Skeletal muscle tissue (tissue), 4 donors: ENCODE measurements around the gene ANKDD1B. TPM values are rescaled to one million over a fixed set of nuclear protein-coding genes. Genes with fewer than 3 reads are reported as not detected.

ENCODE experiments used
- H3K27ac ChIP-seq: one replicate; pipeline ENCODE4 v1.7.0; 2013; ENCODE audit warnings: mild to moderate bottlenecking, low read depth, low read length, inconsistent platforms
- H3K27me3 ChIP-seq, 3 donors: one replicate each; pipeline ENCODE4 v1.7.0; 2013; ENCODE audit warnings: low read length in 3 of 3; ENCODE audit not compliant: control insufficient read depth in 3 of 3, insufficient read depth in 3 of 3
- H3K36me3 ChIP-seq, 3 donors: one replicate each; pipeline ENCODE4 v1.7.0; 2013; ENCODE audit warnings: low read length in 3 of 3; ENCODE audit not compliant: control insufficient read depth in 3 of 3, insufficient read depth in 3 of 3
- H3K4me1 ChIP-seq, 3 donors: one replicate each; pipeline ENCODE4 v1.7.0; 2013; ENCODE audit warnings: low read length in 3 of 3, mild to moderate bottlenecking in 3 of 3; ENCODE audit not compliant: control insufficient read depth in 3 of 3, insufficient read depth in 3 of 3
- H3K4me3 ChIP-seq, 3 donors: one replicate each; pipeline ENCODE4 v1.7.0; 2013; ENCODE audit warnings: low read length in 3 of 3
- H3K9ac ChIP-seq, 3 donors: one replicate each; pipeline ENCODE4 v1.7.0; 2013; ENCODE audit warnings: low read length in 3 of 3, mild to moderate bottlenecking in 3 of 3, moderate library complexity in 2 of 3, low read depth in 1 of 3
- H3K9me3 ChIP-seq, 3 donors: one replicate each; pipeline ENCODE4 v1.7.0; 2013; ENCODE audit warnings: low read length in 3 of 3; ENCODE audit not compliant: control insufficient read depth in 3 of 3
- total RNA-seq: library from RNA; depleted of rRNA; stranded (reverse); fragments of >200 nt; gene quantifications from one replicate; pipeline ENCODE4 v1.2.3, GENCODE V29; 2014
- donor health status: Osteomylitis.

Gene ANKDD1B
- total RNA-seq, 1 donor from 2014 or later, result 3.7 TPM

DNA sequence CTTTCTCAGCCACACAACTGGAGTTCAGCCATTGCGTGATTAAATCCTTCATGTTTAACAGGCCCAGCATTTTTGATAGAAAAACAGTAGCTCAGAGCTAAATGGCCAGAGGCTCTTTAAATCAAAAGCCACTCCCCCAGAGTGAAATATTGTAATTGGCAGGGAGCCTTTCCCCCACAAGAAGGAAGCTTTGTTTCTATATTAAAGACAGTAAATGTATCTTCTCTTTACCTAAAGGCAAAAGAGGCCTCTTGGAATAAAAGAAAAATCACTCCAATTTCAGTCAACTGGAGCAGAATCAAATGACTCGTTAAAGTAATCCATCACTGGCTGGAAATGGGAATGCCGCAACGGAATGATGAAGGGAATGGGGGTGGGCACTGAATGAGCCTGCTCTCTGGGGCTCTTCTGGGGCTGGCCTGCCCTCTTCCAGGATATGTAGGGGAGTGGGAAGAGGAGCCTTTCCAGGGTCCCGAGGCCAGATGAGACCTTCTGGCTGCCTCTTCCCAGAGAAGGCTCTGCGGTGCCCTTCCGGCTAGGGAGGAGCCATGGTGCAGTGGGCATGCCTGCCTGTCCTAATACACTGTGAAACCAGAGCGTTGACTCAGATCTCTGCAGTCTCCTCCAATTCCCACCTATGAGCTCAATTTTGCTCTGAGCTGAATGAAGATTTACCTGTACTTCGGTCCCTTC, 45.2 kb downstream of the ANKDD1B start:
- peaks cover 0 to 2% (median 0%) of the 10 kb centered on the region in 3 donors for H3K27me3 ChIP-seq
- no peaks in the 10 kb centered on the region for H3K36me3 ChIP-seq
- H3K4me3 ChIP-seq, result peak overlapping the region; percentile 43 to 78 (median 68)
- H3K27ac ChIP-seq, result no peak overlapping the region
- H3K4me1 ChIP-seq, result no peaks in the 10 kb centered on the region
- peak overlapping the region; percentile 53 to 65 (median 61) for H3K9ac ChIP-seq
- H3K9me3 ChIP-seq, result no peaks in the 10 kb centered on the region

DNA sequence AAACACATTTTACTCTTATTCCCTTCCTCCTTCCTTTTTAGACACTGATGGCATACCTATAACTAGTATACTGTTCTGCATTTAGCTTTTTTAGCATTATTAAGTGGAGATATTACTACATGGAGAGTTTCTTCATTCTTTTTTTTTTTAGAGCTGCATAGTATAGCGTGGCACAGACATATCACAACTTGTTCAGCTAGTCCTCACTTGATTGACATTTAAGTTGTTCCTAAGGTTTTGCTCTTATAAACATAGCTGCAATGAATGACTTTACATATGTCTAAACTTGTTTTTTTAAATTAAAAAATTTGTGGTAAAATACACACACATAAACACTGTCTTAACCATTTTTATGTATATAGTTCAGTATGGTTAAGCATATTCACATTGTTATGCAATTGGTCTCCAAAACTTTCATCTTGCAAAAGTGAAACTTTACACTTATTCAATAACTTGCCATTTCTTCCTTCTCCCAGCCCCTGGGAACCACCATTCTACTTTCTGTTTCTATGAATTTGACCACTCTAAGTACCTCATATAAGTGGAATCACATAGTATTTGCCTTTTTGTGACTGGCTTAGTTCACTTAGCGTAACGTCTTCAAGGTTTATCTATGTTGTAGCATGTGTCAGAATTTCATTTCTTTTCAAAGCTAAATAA, 48.7 kb downstream of the ANKDD1B start:
- no peaks in the 10 kb centered on the region for H3K36me3 ChIP-seq
- H3K27ac ChIP-seq, result no peak overlapping the region
- no peaks in the 10 kb centered on the region for H3K9me3 ChIP-seq
- H3K4me1 ChIP-seq, result no peaks in the 10 kb centered on the region
- no peak overlapping the region for H3K9ac ChIP-seq
- no peaks in the 10 kb centered on the region for H3K27me3 ChIP-seq
- no peak overlapping the region for H3K4me3 ChIP-seq

DNA sequence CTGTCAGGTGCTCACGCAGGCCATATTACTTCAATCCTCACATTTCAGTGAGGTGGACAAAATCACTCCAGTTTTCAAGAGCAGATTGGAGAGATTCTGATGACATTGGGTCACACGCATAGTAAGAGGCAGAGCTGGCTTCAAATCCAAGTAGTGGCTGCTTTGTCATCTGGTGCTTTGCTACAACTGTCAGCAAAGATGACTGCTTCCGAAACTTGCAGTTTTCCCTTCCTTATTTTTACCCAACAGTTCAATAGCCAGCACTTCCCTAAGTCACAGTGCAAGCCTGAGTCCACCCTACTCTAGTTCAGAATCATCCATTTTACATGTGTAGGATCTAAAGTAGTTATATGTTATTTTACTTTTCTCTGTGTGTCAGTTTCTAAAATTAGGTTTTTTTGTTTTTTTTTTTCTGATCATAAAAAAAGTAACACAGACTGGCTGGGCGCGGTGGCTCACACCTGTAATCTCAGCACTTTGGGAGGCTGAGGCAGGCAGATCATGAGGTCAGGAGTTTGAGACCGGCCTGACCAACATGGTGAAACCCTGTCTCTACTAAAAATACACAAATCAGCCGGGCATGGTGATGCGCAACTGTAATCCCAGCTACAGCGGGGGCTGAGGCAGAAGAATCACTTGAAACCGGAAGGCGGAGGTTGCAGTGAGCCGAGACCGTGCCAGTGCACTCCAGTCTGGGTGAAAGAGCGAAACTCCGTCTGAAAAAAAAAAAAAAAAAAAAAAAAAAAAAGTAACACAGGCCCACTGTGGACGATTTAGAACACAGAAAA, 49.6 kb downstream of the ANKDD1B start:
- Histone ChIP-seq H3K27ac (no peak overlapping the region), H3K4me1 (no peaks in the 10 kb centered on the region)

DNA sequence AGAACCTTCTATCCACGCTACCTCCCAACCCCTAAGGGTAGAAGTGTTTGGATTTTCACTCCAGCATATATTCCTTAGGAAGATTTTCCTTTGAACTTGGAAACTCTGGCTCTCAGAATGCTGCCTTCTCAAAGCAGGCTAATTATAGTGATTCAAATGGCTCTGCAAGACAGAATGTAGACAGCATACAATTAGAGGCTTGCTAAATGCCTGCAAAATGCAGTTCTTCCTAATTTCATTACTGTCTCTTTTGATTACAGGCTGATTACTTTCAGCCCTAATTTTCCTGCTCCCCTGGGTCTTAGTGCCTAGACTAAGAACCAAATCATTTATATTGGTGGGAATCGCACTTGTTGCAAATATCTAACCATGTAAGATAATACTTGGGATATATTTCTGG, 50.8 kb downstream of the ANKDD1B start:
- Histone ChIP-seq H3K9ac (no peak overlapping the region), H3K27me3 (no peaks in the 10 kb centered on the region), H3K4me1 (no peaks in the 10 kb centered on the region), H3K4me3 (no peak overlapping the region), H3K36me3 (no peaks in the 10 kb centered on the region), H3K27ac (no peak overlapping the region), H3K9me3 (no peaks in the 10 kb centered on the region)

More for the DNA sequence above, 49.6 kb downstream of the ANKDD1B start:
- no peaks in the 10 kb centered on the region for H3K36me3 ChIP-seq
- H3K4me3 ChIP-seq, result no peak overlapping the region
- H3K9ac ChIP-seq, result no peak overlapping the region
- no peaks in the 10 kb centered on the region for H3K9me3 ChIP-seq
- no peaks in the 10 kb centered on the region for H3K27me3 ChIP-seq

DNA sequence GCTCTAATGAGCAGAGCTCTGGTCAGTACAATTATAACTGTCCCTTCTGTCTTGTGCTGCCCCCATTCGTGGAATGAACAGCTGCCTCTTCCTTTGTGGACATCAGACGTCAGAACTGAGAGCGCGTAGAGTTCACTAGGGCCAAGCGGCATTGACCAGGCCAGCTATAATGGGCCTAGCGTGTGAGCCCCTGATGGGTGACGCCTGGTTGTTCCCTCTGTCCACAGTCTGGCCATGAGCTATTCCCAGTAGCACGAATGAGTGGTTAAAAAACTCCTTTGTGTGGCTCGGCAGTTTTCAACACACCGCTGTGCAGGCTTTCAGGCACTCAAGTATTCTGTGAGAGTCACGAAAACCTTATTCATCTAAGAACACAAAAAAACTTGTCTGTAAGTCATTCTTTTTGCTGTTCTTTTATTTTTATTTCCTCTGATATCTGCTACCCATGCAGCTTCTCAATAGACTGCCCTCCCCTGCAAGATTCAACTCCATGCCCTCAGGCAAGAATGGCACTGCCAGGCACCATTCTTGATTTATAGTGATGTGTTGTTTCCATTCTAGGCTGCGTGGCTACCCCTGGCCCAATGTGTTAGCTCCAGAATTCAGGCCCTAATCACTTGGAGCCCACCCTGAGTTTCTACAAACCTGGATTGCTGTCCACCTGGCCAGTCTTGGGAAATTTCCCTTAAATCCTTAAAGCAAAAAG, 52.5 kb downstream of the ANKDD1B start:
- H3K27me3 ChIP-seq, result no peaks in the 10 kb centered on the region
- peaks cover 0 to under 1% (median 0%) of the 10 kb centered on the region in 3 donors for H3K4me1 ChIP-seq
- H3K27ac ChIP-seq, result no peak overlapping the region
- no peaks in the 10 kb centered on the region for H3K9me3 ChIP-seq
- H3K9ac ChIP-seq, result no peak overlapping the region
- no peak overlapping the region for H3K4me3 ChIP-seq
- H3K36me3 ChIP-seq, result no peaks in the 10 kb centered on the region

DNA sequence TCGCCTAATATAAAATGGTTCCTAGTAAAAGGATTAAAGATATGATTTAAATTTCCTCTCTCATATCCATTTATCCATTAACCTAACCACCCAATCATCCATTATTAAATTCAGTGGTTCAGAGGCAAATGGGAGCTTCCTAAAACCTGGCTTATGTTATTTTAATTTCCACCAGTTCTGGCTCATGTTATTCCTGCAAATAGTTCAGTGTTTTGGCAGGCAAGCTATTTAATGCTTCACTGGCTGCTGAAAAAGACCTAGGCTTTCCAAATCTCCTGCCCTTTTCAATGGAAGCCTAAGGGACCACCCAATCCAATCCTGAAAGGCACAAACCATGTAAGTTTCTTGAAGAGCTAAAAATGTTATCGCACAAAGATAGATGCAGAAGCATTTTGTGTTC, 53.7 kb downstream of the ANKDD1B start:
- Histone ChIP-seq H3K9me3 (no peaks in the 10 kb centered on the region), H3K36me3 (no peaks in the 10 kb centered on the region), H3K27me3 (no peaks in the 10 kb centered on the region), H3K27ac (no peak overlapping the region), H3K4me3 (no peak overlapping the region), H3K4me1 (peaks cover 0 to 3% (median 0%) of the 10 kb centered on the region in 3 donors), H3K9ac (no peak overlapping the region)

DNA sequence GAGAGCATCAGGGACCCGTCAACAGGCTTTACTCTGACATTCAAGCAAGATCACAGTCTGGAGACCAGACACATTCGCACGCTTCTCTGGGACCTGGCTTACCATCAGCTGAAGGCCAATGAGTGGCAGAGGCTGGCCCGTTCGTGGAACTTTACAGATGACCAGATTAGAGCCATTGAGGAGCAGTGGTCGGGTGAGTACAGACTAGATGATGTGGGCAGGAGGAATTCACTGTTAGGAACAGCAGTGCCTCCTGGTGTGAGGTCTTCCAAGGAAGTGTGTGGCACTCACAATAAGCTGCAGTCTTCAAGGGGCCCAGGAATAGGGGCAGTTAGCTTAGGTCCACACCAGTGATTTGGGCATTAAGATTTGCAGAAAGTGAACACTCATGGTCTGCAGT, 55.5 kb downstream of the ANKDD1B start:
- H3K27ac ChIP-seq, result no peak overlapping the region
- no peak overlapping the region for H3K9ac ChIP-seq
- H3K27me3 ChIP-seq, result no peaks in the 10 kb centered on the region
- H3K4me3 ChIP-seq, result no peak overlapping the region
- peaks cover 0 to 3% (median 0%) of the 10 kb centered on the region in 3 donors for H3K4me1 ChIP-seq
- H3K9me3 ChIP-seq, result no peaks in the 10 kb centered on the region
- H3K36me3 ChIP-seq, result no peaks in the 10 kb centered on the region

DNA sequence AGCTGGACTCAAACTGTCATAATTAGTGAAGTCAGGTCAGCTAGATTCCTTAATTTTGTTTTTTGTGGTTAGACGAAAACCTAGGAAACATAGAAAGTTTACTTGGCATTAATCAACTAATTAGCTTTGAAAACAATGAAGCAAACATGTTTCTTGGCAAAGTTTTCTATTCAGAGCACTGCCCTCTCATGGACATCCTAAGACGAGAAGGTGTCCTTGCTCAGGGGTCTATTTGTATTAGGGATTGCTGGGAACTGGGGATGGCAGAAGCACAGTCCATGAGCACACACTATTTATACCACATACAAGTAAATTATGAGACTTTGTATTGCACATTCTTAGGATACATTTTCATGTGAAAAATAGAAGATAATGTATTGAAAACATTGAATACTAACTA, 56.3 kb downstream of the ANKDD1B start:
- H3K9ac ChIP-seq, result no peak overlapping the region
- no peaks in the 10 kb centered on the region for H3K27me3 ChIP-seq
- no peaks in the 10 kb centered on the region for H3K9me3 ChIP-seq
- H3K36me3 ChIP-seq, result peaks cover 0 to 3% (median 2%) of the 10 kb centered on the region in 3 donors
- H3K4me3 ChIP-seq, result no peak overlapping the region
- H3K4me1 ChIP-seq, result peaks cover 0 to 3% (median 0%) of the 10 kb centered on the region in 3 donors
- H3K27ac ChIP-seq, result no peak overlapping the region

DNA sequence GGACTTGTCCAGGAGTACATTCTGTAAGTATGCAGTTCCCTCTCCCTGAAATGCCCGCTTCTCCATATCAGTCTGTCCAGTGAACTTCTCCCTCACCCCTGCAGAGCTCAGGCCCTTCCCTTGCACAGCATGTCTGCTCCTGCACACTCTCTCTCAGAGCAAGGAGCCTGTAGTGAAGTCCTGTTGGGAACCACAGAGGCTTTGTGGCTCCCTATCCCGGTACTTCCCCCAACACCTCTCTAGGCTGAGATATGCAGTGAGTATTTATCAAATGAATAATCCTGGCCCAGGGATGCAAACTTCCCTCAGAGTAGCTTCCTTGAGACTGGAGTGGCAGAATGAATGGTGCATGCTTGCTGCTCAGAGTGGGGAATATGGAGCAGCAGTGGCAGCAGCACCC, 57.2 kb downstream of the ANKDD1B start:
- peaks cover 4 to 6% (median 4%) of the 10 kb centered on the region in 3 donors for H3K36me3 ChIP-seq
- H3K27ac ChIP-seq, result no peak overlapping the region
- H3K9me3 ChIP-seq, result no peaks in the 10 kb centered on the region
- no peak overlapping the region for H3K4me3 ChIP-seq
- peaks cover 0 to 3% (median 0%) of the 10 kb centered on the region in 3 donors for H3K4me1 ChIP-seq
- no peaks in the 10 kb centered on the region for H3K27me3 ChIP-seq
- no peak overlapping the region for H3K9ac ChIP-seq
